ENCODE results near the gene TBX20. TPM values are rescaled to one million over a fixed set of nuclear protein-coding genes. Genes with fewer than 3 reads are reported as not detected.
"Not testable (repeated sequence)": the region's sequence is repeated elsewhere in the genome, so short reads cannot be mapped to it uniquely, and the experiment has no call there.

The TBX20 gene
- total and polyA plus RNA-seq, 2 experiments from 2014 or later: 2.4 to 14.8 TPM

DNA sequence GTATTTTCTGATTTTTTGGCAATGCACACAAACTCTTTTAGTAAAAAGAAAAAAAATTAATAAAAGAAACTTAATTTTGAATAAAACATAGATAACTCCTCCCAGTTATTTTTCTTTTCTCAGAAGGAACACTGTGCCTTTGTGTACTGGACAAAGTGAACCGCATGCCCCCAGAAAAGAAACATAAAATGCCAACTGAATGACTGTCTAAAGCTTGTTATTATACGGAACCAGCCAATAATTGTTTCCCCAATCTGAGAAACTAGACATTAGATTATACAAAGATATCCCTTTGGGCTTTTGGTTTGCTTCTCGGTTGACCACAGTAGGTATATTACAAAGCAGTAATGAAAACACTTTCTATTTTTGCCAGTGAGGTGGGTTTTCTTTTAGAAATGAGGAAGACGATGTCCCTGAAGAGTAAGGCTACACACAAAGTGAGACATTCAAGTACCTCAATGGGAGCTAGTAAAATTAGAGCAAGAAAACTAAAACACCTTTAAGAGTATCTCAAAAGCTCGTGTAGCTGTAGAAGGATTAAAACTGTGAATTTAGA, 25.3 kb downstream of the TBX20 start:
- H3K4me3 ChIP-seq; H3K27me3 ChIP-seq; H3K9me3 ChIP-seq (ENCODE audit: low read depth); H3K9me2 ChIP-seq (replicated peaks; ENCODE audit: insufficient read depth); H2AFZ ChIP-seq; H3K4me1 ChIP-seq (ENCODE audit: insufficient read depth); DNase-seq (ENCODE audit: low spot score); H3K36me3 ChIP-seq (replicated peaks; ENCODE audit: insufficient read depth, low read depth); H3K27ac ChIP-seq; H4K20me1 ChIP-seq (ENCODE audit: insufficient read depth, poor library complexity, severe bottlenecking); H3K4me2 ChIP-seq; H3K79me2 ChIP-seq: not testable (repeated sequence)
- whole genome bisulfite sequencing (ENCODE audit: low lambda C conversion rate, missing lambda C conversion rate): 84% methylated on average over 5 of the region's 5 CpGs

DNA sequence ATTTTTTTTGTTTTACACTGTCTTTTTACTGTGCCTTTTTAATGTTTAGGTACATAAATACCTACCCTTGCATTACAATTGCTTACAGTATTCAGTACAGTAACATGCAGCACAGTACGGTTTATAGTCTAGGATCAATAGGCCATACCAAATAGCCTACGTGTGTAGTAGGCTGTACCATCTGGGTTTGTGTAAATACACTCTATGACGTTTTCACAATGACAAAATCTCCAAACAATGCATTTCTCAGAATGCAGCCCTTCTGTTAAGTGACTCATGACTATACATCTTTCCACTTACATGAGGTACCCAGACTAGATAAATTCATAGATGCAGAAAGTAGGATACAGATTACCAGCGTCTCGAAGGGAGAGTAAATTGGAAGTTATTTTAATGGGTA, 26.5 kb downstream of the TBX20 start:
- not testable (repeated sequence) for H3K9me3 ChIP-seq (ENCODE audit: low read depth); H3K9me2 ChIP-seq (replicated peaks; ENCODE audit: insufficient read depth); H3K27me3 ChIP-seq; H2AFZ ChIP-seq; H4K20me1 ChIP-seq (ENCODE audit: insufficient read depth, poor library complexity, severe bottlenecking); DNase-seq (ENCODE audit: low spot score); H3K27ac ChIP-seq; H3K4me3 ChIP-seq; H3K36me3 ChIP-seq (replicated peaks; ENCODE audit: insufficient read depth, low read depth); H3K4me2 ChIP-seq; H3K79me2 ChIP-seq; H3K4me1 ChIP-seq (ENCODE audit: insufficient read depth)
- WGBS (ENCODE audit: low lambda C conversion rate, missing lambda C conversion rate): 72% methylated on average over 5 of the region's 5 CpGs

DNA sequence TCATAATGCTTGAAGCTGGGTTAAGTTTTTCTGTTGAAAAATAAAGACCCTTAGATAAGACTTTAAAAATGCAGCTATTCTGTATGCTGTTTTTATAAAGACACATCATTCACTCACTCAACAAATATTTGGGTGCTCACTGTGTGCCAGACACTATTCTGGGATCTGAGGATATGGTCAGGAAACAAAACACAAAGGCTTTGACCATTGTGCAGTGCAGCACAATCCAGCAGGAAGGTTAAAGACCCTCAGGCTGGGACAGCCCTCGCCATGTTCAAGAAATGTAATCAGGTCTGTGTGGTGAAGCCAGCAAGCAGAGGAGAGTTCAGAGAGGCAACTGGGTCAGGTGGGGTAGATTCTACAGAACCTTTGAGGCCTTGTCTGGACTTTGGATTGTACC, 31.5 kb downstream of the TBX20 start:
- WGBS (ENCODE audit: low lambda C conversion rate, missing lambda C conversion rate): 100% methylated on average over 1 of the region's 1 CpG
- not testable (repeated sequence) for H3K9me3 ChIP-seq (ENCODE audit: low read depth); H3K4me1 ChIP-seq (ENCODE audit: insufficient read depth); H3K27ac ChIP-seq; H3K4me2 ChIP-seq; H4K20me1 ChIP-seq (ENCODE audit: insufficient read depth, poor library complexity, severe bottlenecking); H3K9me2 ChIP-seq (replicated peaks; ENCODE audit: insufficient read depth); H3K36me3 ChIP-seq (replicated peaks; ENCODE audit: insufficient read depth, low read depth); H3K4me3 ChIP-seq; H3K79me2 ChIP-seq; H2AFZ ChIP-seq; DNase-seq (ENCODE audit: low spot score); H3K27me3 ChIP-seq

DNA sequence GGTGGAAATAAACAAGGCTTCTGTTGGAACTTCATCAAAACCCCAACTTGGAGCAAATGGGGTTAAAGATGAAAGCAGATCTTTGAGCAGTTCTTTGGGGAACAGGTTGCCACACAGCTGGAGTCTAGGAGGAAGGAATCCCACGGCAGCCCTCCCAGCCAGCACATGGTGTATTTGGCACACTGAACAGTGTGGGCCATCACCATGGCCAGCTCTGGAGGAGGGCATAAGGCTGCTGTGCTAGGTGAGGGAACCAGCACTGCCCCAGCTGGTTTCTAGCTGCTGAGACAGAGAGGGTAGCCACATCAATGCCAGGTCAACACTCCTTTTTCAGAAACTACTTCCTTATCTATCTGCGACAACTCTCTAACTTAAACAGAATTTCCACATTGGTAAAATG, 33.7 kb downstream of the TBX20 start:
- not testable (repeated sequence) for H3K27me3 ChIP-seq; H3K4me1 ChIP-seq (ENCODE audit: insufficient read depth); DNase-seq (ENCODE audit: low spot score); H3K4me3 ChIP-seq; H3K4me2 ChIP-seq; H3K9me3 ChIP-seq (ENCODE audit: low read depth); H3K9me2 ChIP-seq (replicated peaks; ENCODE audit: insufficient read depth); H4K20me1 ChIP-seq (ENCODE audit: insufficient read depth, poor library complexity, severe bottlenecking); H3K79me2 ChIP-seq; H3K27ac ChIP-seq; H2AFZ ChIP-seq; H3K36me3 ChIP-seq (replicated peaks; ENCODE audit: insufficient read depth, low read depth)
- WGBS (ENCODE audit: low lambda C conversion rate, missing lambda C conversion rate): 69% methylated on average over 2 of the region's 2 CpGs

DNA sequence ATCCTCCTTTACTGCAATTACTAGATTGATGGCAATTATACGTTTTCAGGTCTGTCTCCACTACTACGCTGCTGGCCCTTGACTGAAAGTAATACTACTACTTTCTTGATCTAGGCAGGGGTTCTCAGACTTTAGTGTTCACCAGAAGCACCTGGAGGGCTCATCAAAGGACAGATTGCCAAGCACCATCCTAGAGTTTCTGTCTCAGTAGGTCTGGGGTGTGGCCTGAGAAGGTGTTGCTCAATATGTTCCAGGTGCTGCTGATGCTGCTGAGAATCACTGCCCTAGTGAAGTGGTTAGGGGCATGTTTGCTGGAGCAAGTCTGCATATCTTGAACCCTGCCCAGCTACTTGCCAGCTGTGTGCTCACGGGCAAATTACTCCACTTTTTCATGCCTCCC, 37.9 kb downstream of the TBX20 start:
- H2AFZ ChIP-seq; H3K4me2 ChIP-seq; H3K27me3 ChIP-seq; H3K9me3 ChIP-seq (ENCODE audit: low read depth); H3K27ac ChIP-seq; H3K36me3 ChIP-seq (replicated peaks; ENCODE audit: insufficient read depth, low read depth); H3K4me3 ChIP-seq; H4K20me1 ChIP-seq (ENCODE audit: insufficient read depth, poor library complexity, severe bottlenecking); H3K4me1 ChIP-seq (ENCODE audit: insufficient read depth); DNase-seq (ENCODE audit: low spot score); H3K9me2 ChIP-seq (replicated peaks; ENCODE audit: insufficient read depth); H3K79me2 ChIP-seq: not testable (repeated sequence)
- 82% methylated on average over 3 of the region's 3 CpGs for WGBS (ENCODE audit: low lambda C conversion rate, missing lambda C conversion rate)

DNA sequence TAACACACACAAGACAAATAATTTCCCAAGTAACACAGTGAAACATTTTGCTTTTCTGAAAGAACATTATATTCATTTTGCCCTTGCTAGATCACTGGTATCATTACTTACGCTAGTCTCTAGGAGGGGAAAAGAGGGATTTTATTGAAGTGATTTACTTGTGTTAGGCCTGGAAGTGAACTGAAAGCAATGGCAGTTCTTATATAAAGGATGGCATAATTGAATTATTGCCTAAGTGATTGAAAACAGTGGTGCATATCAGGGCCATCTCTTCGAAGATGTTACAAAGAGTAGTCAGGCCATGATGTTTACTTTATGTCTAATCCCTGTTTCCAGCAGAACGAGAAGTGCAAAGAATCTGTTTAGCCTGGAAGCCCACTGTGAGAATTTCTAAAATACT, 38.8 kb downstream of the TBX20 start:
- not testable (repeated sequence) for H2AFZ ChIP-seq; H3K79me2 ChIP-seq; H4K20me1 ChIP-seq (ENCODE audit: insufficient read depth, poor library complexity, severe bottlenecking); H3K4me1 ChIP-seq (ENCODE audit: insufficient read depth); H3K4me2 ChIP-seq; H3K27ac ChIP-seq; H3K36me3 ChIP-seq (replicated peaks; ENCODE audit: insufficient read depth, low read depth); H3K4me3 ChIP-seq; H3K9me3 ChIP-seq (ENCODE audit: low read depth); H3K27me3 ChIP-seq; DNase-seq (ENCODE audit: low spot score); H3K9me2 ChIP-seq (replicated peaks; ENCODE audit: insufficient read depth)
- 43% methylated on average over 3 of the region's 3 CpGs for WGBS (ENCODE audit: low lambda C conversion rate, missing lambda C conversion rate)

DNA sequence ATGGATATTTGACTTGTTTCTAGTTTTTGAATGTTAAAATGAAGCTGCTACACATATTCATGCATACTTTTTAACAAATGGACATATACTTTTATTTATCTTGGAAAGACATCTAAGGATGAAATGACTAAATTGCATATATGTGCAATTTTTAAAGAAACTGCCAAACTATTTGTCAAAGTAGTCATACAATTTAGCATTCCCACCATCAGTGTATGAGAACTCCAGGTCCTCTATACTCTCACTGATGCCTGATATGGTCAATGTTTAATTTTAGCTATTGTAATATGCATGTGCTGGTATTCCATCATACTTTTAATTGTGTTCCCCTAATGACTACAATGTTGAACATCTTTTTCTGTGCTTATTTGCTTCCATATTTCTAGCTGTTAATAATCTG, 47.0 kb downstream of the TBX20 start:
- not testable (repeated sequence) for DNase-seq (ENCODE audit: low spot score); H3K4me1 ChIP-seq (ENCODE audit: insufficient read depth); H3K79me2 ChIP-seq

DNA sequence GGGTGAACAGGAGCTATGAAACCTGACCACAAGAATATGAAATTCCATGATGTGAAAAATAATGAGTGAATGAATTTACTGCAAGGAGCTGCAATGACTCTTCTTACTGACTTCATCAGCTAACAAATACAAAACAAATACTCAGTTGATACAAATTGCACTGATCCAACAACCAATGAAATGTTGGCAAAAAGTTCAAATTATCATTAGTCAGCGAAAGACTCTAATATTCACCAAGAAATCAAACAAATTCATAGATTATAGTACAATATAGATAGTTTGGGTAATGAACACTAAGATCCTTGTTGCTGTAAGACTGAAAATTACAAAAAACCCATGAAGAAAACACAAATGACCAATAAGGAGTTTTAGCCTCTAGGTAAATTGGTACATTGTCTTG, 49.0 kb downstream of the TBX20 start:
- not testable (repeated sequence) for H3K27ac ChIP-seq; H3K9me3 ChIP-seq (ENCODE audit: low read depth); H3K79me2 ChIP-seq; H3K9me2 ChIP-seq (replicated peaks; ENCODE audit: insufficient read depth); H3K4me2 ChIP-seq; H2AFZ ChIP-seq; H3K4me3 ChIP-seq; H4K20me1 ChIP-seq (ENCODE audit: insufficient read depth, poor library complexity, severe bottlenecking); H3K4me1 ChIP-seq (ENCODE audit: insufficient read depth); H3K36me3 ChIP-seq (replicated peaks; ENCODE audit: insufficient read depth, low read depth); DNase-seq (ENCODE audit: low spot score); H3K27me3 ChIP-seq
- WGBS (ENCODE audit: low lambda C conversion rate, missing lambda C conversion rate): 95% methylated on average over 1 of the region's 1 CpG

More for the DNA sequence above, 47.0 kb downstream of the TBX20 start:
- H3K9me2 ChIP-seq (replicated peaks; ENCODE audit: insufficient read depth); H2AFZ ChIP-seq; H3K27ac ChIP-seq; H3K4me2 ChIP-seq; H3K9me3 ChIP-seq (ENCODE audit: low read depth); H4K20me1 ChIP-seq (ENCODE audit: insufficient read depth, poor library complexity, severe bottlenecking); H3K36me3 ChIP-seq (replicated peaks; ENCODE audit: insufficient read depth, low read depth); H3K4me3 ChIP-seq; H3K27me3 ChIP-seq: not testable (repeated sequence)

DNA sequence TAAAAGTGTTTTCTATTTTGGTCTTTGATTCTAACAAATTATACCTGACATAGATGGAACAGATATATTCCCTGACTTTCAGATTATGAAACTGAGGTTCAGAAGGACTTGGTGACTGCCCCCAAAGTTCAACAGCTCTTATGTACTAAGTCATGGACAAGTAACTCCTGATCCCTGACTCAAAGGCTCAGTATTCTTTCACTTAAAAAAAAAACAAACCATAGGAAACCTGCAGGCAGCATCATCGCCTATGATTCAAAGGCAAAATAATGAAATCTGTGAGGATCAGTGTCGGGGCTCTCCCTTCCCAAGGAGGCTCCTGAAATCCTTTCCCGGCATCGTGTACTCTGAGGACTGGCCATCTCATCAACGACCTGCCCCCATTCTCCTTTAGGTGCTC, 49.9 kb downstream of the TBX20 start:
- not testable (repeated sequence) for H4K20me1 ChIP-seq (ENCODE audit: insufficient read depth, poor library complexity, severe bottlenecking); H3K27ac ChIP-seq

More for the DNA sequence above, 49.9 kb downstream of the TBX20 start:
- not testable (repeated sequence) for H3K27me3 ChIP-seq; H3K9me3 ChIP-seq (ENCODE audit: low read depth); H3K4me2 ChIP-seq; H2AFZ ChIP-seq; DNase-seq (ENCODE audit: low spot score); H3K4me1 ChIP-seq (ENCODE audit: insufficient read depth); H3K36me3 ChIP-seq (replicated peaks; ENCODE audit: insufficient read depth, low read depth); H3K9me2 ChIP-seq (replicated peaks; ENCODE audit: insufficient read depth); H3K4me3 ChIP-seq; H3K79me2 ChIP-seq
- WGBS (ENCODE audit: low lambda C conversion rate, missing lambda C conversion rate): 83% methylated on average over 5 of the region's 5 CpGs

Measured in hepatocyte (in vitro differentiated cells).